Type B pancreatic cell (in vitro differentiated cells): Measurements from ENCODE around the gene LRRFIP1. TPM values are rescaled to one million over a fixed set of nuclear protein-coding genes. Genes with fewer than 3 reads are reported as not detected.

Experiments used
- DNase-seq: peaks from one replicate; pipeline ENCODE4 v3.0.0; 2021; ENCODE audit warnings: mixed read lengths; ENCODE audit not compliant: unreplicated experiment; ENCODE audit errors: extremely low spot score
- H3K27ac Mint-ChIP-seq: 2 replicates; pipeline ENCODE4 v1.8.0; 2021; ENCODE audit warnings: mild to moderate bottlenecking, mixed read lengths
- H3K27me3 Mint-ChIP-seq: 2 replicates; pipeline ENCODE4 v1.8.0; 2021; ENCODE audit warnings: mixed read lengths
- H3K36me3 Mint-ChIP-seq: 2 replicates; pipeline ENCODE4 v1.8.0; 2021; ENCODE audit warnings: mixed read lengths
- H3K4me1 Mint-ChIP-seq: one replicate; pipeline ENCODE4 v1.8.0; 2021; ENCODE audit warnings: mixed read lengths; ENCODE audit not compliant: unreplicated experiment
- H3K4me3 Mint-ChIP-seq: 2 replicates; pipeline ENCODE4 v1.8.0; 2021; ENCODE audit warnings: mild to moderate bottlenecking, mixed read lengths
- H3K9me3 Mint-ChIP-seq: 2 replicates; pipeline ENCODE4 v1.8.0; 2021; ENCODE audit warnings: mixed read lengths
- CTCF ChIP-seq: fragments of 200-600 bp; sonication (generic); conservative IDR thresholded peaks from 2 replicates; pipeline ENCODE4 v1.5.0; 2021; ENCODE audit warnings: antibody characterized with exemption, mild to moderate bottlenecking
- total RNA-seq: library from RNA; stranded (reverse); gene quantifications from 2 replicates; pipeline ENCODE4 v1.2.1, GENCODE V29; 2021; ENCODE audit warnings: low replicate concordance

LRRFIP1 gene
- total RNA-seq, 1 donor from 2014 or later = 53.8 TPM

GRCh38 chr2:237616373-237616733, 11.0 kb upstream of the LRRFIP1 start:
- no peak for DNase-seq
- no peaks in the 10 kb centered on the region for H3K36me3 Mint-ChIP-seq
- no peak overlapping the region for H3K27ac Mint-ChIP-seq
- H3K9me3 Mint-ChIP-seq = peaks cover 2% of the 10 kb centered on the region
- no peak for TF ChIP-seq CTCF
- H3K4me3 Mint-ChIP-seq = no peak overlapping the region
- peaks cover 20% of the 10 kb centered on the region for H3K4me1 Mint-ChIP-seq
- H3K27me3 Mint-ChIP-seq = peaks cover 7% of the 10 kb centered on the region

- no peak for DNase-seq
- Mint-ChIP-seq H3K36me3 (no peaks in the 10 kb centered on the region), H3K9me3 (peaks cover 6% of the 10 kb centered on the region), H3K27ac (no peak overlapping the region), H3K4me1 (peaks cover 20% of the 10 kb centered on the region), H3K27me3 (peaks cover 11% of the 10 kb centered on the region), H3K4me3 (no peak overlapping the region)
- TF ChIP-seq CTCF = no peak
These were observed 10.4 kb upstream of the LRRFIP1 start for GRCh38 chr2:237616734-237617586.

GRCh38 chr2:237617587-237617982, 9.8 kb upstream of the LRRFIP1 start:
- Mint-ChIP-seq H3K9me3 (peaks cover 6% of the 10 kb centered on the region), H3K27me3 (peaks cover 11% of the 10 kb centered on the region), H3K4me3 (no peak overlapping the region), H3K36me3 (no peaks in the 10 kb centered on the region), H3K4me1 (peaks cover 20% of the 10 kb centered on the region), H3K27ac (no peak overlapping the region)
- DNase-seq = no peak
- no peak for TF ChIP-seq CTCF

GRCh38 chr2:237618449-237618848, 8.9 kb upstream of the LRRFIP1 start:
- no peaks in the 10 kb centered on the region for H3K36me3 Mint-ChIP-seq
- no peak for DNase-seq

More at GRCh38 chr2:237618449-237618848, 8.9 kb upstream of the LRRFIP1 start:
- Mint-ChIP-seq H3K4me3 (no peak overlapping the region), H3K27me3 (peaks cover 14% of the 10 kb centered on the region), H3K9me3 (peaks cover 6% of the 10 kb centered on the region), H3K4me1 (peaks cover 20% of the 10 kb centered on the region), H3K27ac (no peak overlapping the region)
- no peak for TF ChIP-seq CTCF
